Aorta (tissue), 5 donors: ENCODE measurements around the gene ZNF280A. TPM values are rescaled to one million over a fixed set of nuclear protein-coding genes. Genes with fewer than 3 reads are reported as not detected.
"Not testable (repeated sequence)": the region's sequence is repeated elsewhere in the genome, so short reads cannot be mapped to it uniquely, and the experiment has no call there.

Experiments
- ATAC-seq: fragments of 200-7000 bp; cut with Tn5 transposase; one replicate; pipeline ENCODE4 v1.9.1; 2022; ENCODE audit warnings: moderate library complexity; ENCODE audit not compliant: low FRiP score
- DNase-seq, 2 donors: peaks; one replicate each; pipeline ENCODE4 v3.0.0-alpha.2; 2020
- H3K27ac ChIP-seq, 2 donors: one replicate each; pipeline ENCODE4 v1.5.1; 2013; ENCODE audit warnings: low read length in 2 of 2, mild to moderate bottlenecking in 2 of 2, moderate library complexity in 2 of 2, control low read depth in 1 of 2, inconsistent platforms in 1 of 2, low read depth in 1 of 2
- H3K27me3 ChIP-seq, 2 donors: one replicate each; pipeline ENCODE4 v1.6.1; 2013; ENCODE audit warnings: control low read depth in 1 of 2, low read length in 1 of 2, mild to moderate bottlenecking in 1 of 2, moderate library complexity in 1 of 2; ENCODE audit not compliant: insufficient read depth in 2 of 2, control insufficient read depth in 1 of 2
- H3K36me3 ChIP-seq, 2 donors: one replicate each; pipeline ENCODE4 v1.6.1; 2013; ENCODE audit warnings: control low read depth in 1 of 2, low read length in 1 of 2, mild to moderate bottlenecking in 1 of 2; ENCODE audit not compliant: insufficient read depth in 2 of 2, control insufficient read depth in 1 of 2
- H3K4me1 ChIP-seq, 2 donors: one replicate each; pipeline ENCODE4 v1.6.1; 2013; ENCODE audit warnings: low read length in 2 of 2, control low read depth in 1 of 2, mild to moderate bottlenecking in 1 of 2, moderate library complexity in 1 of 2; ENCODE audit not compliant: insufficient read depth in 2 of 2, control insufficient read depth in 1 of 2
- H3K4me3 ChIP-seq, 2 donors: one replicate each; pipeline ENCODE4 v1.5.1; 2013; ENCODE audit warnings: low read length in 2 of 2, control low read depth in 1 of 2, mild to moderate bottlenecking in 1 of 2
- H3K9me3 ChIP-seq: one replicate; pipeline ENCODE4 v1.6.1; 2013; ENCODE audit warnings: mild to moderate bottlenecking, low read length; ENCODE audit not compliant: control insufficient read depth
- WGBS, 2 donors: extraction: QIAGEN DNeasy Blood & Tissue Kit; methylation state at CpG; one replicate each; pipeline ENCODE4 v1.1.7; 2013; 5-methylcytosine and 5-hydroxymethylcytosine counted together
- intact Hi-C, 2 donors: fragments of 100-400 bp; cut with DNase I; formaldehyde crosslinking; loops; one replicate each; pipeline versions ENCODE4 v1.14.2 to v1.15.0; 2022
- polyA plus RNA-seq, 2 donors: library from polyadenylated mRNA; stranded (reverse); fragments of 200-250 nt; gene quantifications; one replicate each; pipeline ENCODE4 v1.2.3, GENCODE V29; 2013
- total RNA-seq, 2 donors: library from RNA; stranded (reverse); fragmentation: NEBNext Ultra II Directional; extraction: Animal tissue kit (Norgen Biotek cat#: 25700); gene quantifications; one replicate each; pipeline ENCODE4 v1.2.1, GENCODE V29; 2021
- donor health status: healthy with polysubstance abuse.
- donor health status: Bipolar disorder and iron deficiency.
- donor health status: DM: no; HTN: no; CAD: no.
- donor health status: DM: no; HTN: no; CAD: no.
- donor health status: DM: yes; HTN: yes; CAD: no.

Gene ZNF280A
- total and polyA plus RNA-seq, 4 donors = not detected

GRCh38 chr22:22520667-22521602, 865 bp upstream of the ZNF280A start:
- Histone ChIP-seq H3K4me3 (no peak overlapping the region), H3K36me3 (no peaks in the 10 kb centered on the region), H3K4me1 (no peaks in the 10 kb centered on the region), H3K27ac (no peak overlapping the region), H3K9me3 (no peaks in the 10 kb centered on the region), H3K27me3 (no peaks in the 10 kb centered on the region)
- intact Hi-C loops = no loop called here
- no peak for DNase-seq
- WGBS, 2 donors = 81 to 82% methylated on average over 12 of the region's 12 CpGs
- ATAC-seq = no peak

- no peaks in the 10 kb centered on the region for H3K36me3 ChIP-seq
- no peaks in the 10 kb centered on the region for H3K4me1 ChIP-seq
- no peak overlapping the region for H3K4me3 ChIP-seq
- DNase-seq (no peak), ATAC-seq (no peak)
- intact Hi-C loops = no loop called here
- WGBS, 2 donors = 42% methylated on average over 5 of the region's 5 CpGs
- no peak overlapping the region for H3K27ac ChIP-seq
- H3K27me3 ChIP-seq = peaks cover 0 to 4% of the 10 kb centered on the region in 2 donors
- no peaks in the 10 kb centered on the region for H3K9me3 ChIP-seq
Observed at GRCh38 chr22:22519591-22519990, 479 bp downstream of the ZNF280A start.

GRCh38 chr22:22516992-22517391, 3.1 kb downstream of the ZNF280A start:
- no peak overlapping the region for H3K27ac ChIP-seq
- no peaks in the 10 kb centered on the region for H3K9me3 ChIP-seq
- H3K36me3 ChIP-seq = no peaks in the 10 kb centered on the region
- H3K4me1 ChIP-seq = no peaks in the 10 kb centered on the region
- H3K4me3 ChIP-seq = no peak overlapping the region
- intact Hi-C loops = no loop called here
- DNase-seq (no peak), ATAC-seq (no peak)
- WGBS, 2 donors = 66% methylated on average over 4 of the region's 4 CpGs
- H3K27me3 ChIP-seq = peaks cover 0 to 4% of the 10 kb centered on the region in 2 donors

- intact Hi-C loops = no loop called here
Observed at GRCh38 chr22:22515890-22516289, 4.2 kb downstream of the ZNF280A start.

GRCh38 chr22:22514431-22514830, 5.6 kb downstream of the ZNF280A start:
- ATAC-seq, H3K9me3 ChIP-seq, H3K4me1 ChIP-seq, H3K27ac ChIP-seq, intact Hi-C loops, H3K4me3 ChIP-seq, H3K27me3 ChIP-seq, DNase-seq, H3K36me3 ChIP-seq: not testable (repeated sequence)
- WGBS, 2 donors = 46 to 50% methylated on average over 8 of the region's 8 CpGs

More at GRCh38 chr22:22515890-22516289, 4.2 kb downstream of the ZNF280A start:
- no peak for ATAC-seq
- no peak for DNase-seq
- Histone ChIP-seq H3K27ac (no peak overlapping the region), H3K4me3 (no peak overlapping the region), H3K4me1 (no peaks in the 10 kb centered on the region), H3K36me3 (no peaks in the 10 kb centered on the region), H3K9me3 (no peaks in the 10 kb centered on the region), H3K27me3 (peaks cover 0 to 4% of the 10 kb centered on the region in 2 donors)

- Histone ChIP-seq H3K36me3 (no peaks in the 10 kb centered on the region), H3K9me3 (peaks cover 3% of the 10 kb centered on the region), H3K27ac (no peak overlapping the region), H3K4me3 (no peak overlapping the region), H3K27me3 (peaks cover 0 to 4% of the 10 kb centered on the region in 2 donors), H3K4me1 (no peaks in the 10 kb centered on the region)
- no peak for ATAC-seq
- no peak for DNase-seq
- intact Hi-C loops = no loop called here
- WGBS, 2 donors = 91 to 94% methylated on average over 2 of the region's 2 CpGs
Observed at GRCh38 chr22:22513619-22514018, 6.5 kb downstream of the ZNF280A start.

GRCh38 chr22:22512951-22513350, 7.1 kb downstream of the ZNF280A start:
- Histone ChIP-seq H3K27ac (no peak overlapping the region), H3K4me3 (no peak overlapping the region), H3K4me1 (no peaks in the 10 kb centered on the region), H3K36me3 (no peaks in the 10 kb centered on the region), H3K9me3 (peaks cover 6% of the 10 kb centered on the region), H3K27me3 (peaks cover 0 to 4% of the 10 kb centered on the region in 2 donors)
- WGBS, 2 donors = 28 to 38% methylated on average over 5 of the region's 5 CpGs
- ATAC-seq (no peak), DNase-seq (no peak)
- intact Hi-C loops = no loop called here

GRCh38 chr22:22510833-22511232, 9.2 kb downstream of the ZNF280A start:
- 93 to 94% methylated on average over 7 of the region's 7 CpGs for WGBS, 2 donors
- H3K36me3 ChIP-seq, ATAC-seq, H3K27me3 ChIP-seq, H3K9me3 ChIP-seq, H3K4me1 ChIP-seq, H3K27ac ChIP-seq, intact Hi-C loops, H3K4me3 ChIP-seq, DNase-seq: not testable (repeated sequence)

GRCh38 chr22:22509912-22510311, 10.2 kb downstream of the ZNF280A start:
- intact Hi-C loops, ATAC-seq, H3K4me3 ChIP-seq, H3K9me3 ChIP-seq, H3K27ac ChIP-seq, H3K4me1 ChIP-seq, H3K27me3 ChIP-seq, H3K36me3 ChIP-seq, DNase-seq: not testable (repeated sequence)
- WGBS, 2 donors = 93 to 95% methylated on average over 6 of the region's 6 CpGs
